Measurements from ENCODE around the gene TNPO3.

The TNPO3 gene

DNA sequence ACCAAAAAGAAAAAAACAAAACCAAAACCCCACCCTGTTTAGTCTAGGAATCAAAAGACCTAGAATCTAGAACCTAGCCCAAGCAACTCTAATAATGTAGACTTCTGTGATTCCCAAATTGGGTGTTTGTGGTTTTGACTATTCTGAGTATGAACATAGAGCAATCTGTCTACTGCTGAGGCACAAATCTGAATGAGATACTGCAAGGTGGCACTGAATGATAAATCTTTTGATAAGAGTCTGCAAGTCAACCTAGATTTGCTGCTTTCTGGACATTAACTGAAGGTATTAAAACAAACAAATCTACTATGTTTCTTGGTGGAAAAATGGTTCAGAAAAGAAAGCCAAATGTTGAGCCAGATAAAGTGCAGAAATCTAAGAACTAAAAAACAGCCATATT is 66.5 kb downstream of the TNPO3 start:
- no peak for ATAC-seq (replicated peaks)
- Mint-ChIP-seq H3K9me3 (no peaks in the 10 kb centered on the region), H3K36me3 (peaks cover 29 to 31% of the 10 kb centered on the region in 2 donors), H3K4me3 (no peak overlapping the region), H3K4me1 (no peaks in the 10 kb centered on the region), H3K27me3 (no peaks in the 10 kb centered on the region), H3K27ac (no peak overlapping the region)
- no peak for DNase-seq

- no peaks in the 10 kb centered on the region for H3K9me3 Mint-ChIP-seq
- H3K36me3 Mint-ChIP-seq = peaks cover 40 to 42% of the 10 kb centered on the region in 2 donors
- H3K27me3 Mint-ChIP-seq = no peaks in the 10 kb centered on the region
- H3K27ac Mint-ChIP-seq = no peak overlapping the region
- H3K4me3 Mint-ChIP-seq = no peak overlapping the region
- no peaks in the 10 kb centered on the region for H3K4me1 Mint-ChIP-seq
- ATAC-seq (replicated peaks) (no peak), DNase-seq (no peak)
These were observed 68.3 kb downstream of the TNPO3 start for GRCh38 chr7:128986609-128987008.

- Mint-ChIP-seq H3K36me3 (peaks cover 45 to 46% of the 10 kb centered on the region in 2 donors), H3K4me1 (no peaks in the 10 kb centered on the region), H3K9me3 (no peaks in the 10 kb centered on the region), H3K4me3 (no peak overlapping the region), H3K27ac (no peak overlapping the region), H3K27me3 (no peaks in the 10 kb centered on the region)
- no peak for DNase-seq
- ATAC-seq (replicated peaks) = no peak
These were observed 69.3 kb downstream of the TNPO3 start for GRCh38 chr7:128985660-128986059.

DNA sequence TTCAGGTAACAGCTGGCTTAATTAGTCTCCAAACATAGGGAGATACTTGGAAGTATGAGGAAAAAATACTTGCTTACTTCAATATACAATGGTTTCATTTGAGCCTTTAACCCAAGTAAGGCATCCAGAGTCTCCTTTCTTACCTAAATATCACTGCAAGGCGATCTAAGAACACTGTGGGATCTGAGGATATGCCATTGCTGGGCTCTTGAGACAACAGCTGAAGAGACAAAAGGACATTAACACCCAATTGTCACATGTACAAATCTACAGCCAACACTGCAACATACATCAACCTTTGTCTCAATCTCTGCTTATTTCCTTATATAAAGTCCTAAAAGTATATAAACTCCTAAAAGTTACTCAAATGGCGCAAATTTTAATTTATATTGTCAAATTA is 72.8 kb downstream of the TNPO3 start:
- H3K4me1 Mint-ChIP-seq = no peaks in the 10 kb centered on the region
- H3K27ac Mint-ChIP-seq = no peak overlapping the region
- no peaks in the 10 kb centered on the region for H3K27me3 Mint-ChIP-seq

GRCh38 chr7:128974241-128974934 is 80.5 kb downstream of the TNPO3 start:
- no peak overlapping the region for H3K27ac Mint-ChIP-seq
- no peak for ATAC-seq (replicated peaks)

More for the DNA sequence above, 72.8 kb downstream of the TNPO3 start:
- Mint-ChIP-seq H3K4me3 (no peak overlapping the region), H3K9me3 (no peaks in the 10 kb centered on the region), H3K36me3 (peaks cover 53 to 54% of the 10 kb centered on the region in 2 donors)
- no peak for ATAC-seq (replicated peaks)
- no peak for DNase-seq

DNA sequence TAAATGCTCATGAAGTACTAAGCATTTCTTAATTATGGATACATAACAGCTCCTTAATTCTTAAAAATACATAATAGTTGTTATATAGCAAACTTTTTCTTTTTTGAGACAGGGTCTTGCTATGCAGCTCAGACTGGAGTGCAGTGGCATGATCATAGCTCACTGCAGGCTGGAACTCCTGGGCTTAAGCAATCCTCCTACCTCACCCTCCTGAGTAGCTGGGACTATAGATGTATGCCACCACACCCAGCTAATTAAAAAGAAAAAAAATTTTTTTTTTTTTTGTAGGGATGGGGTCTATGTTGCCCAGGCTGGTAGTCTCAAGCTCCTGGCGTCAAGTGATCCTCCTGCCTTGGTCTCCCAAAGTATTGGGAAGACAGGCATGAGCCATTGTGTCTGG is 86.3 kb downstream of the TNPO3 start:
- Mint-ChIP-seq H3K9me3 (peaks cover 5 to 6% of the 10 kb centered on the region in 2 donors), H3K4me1 (peaks cover 8 to 26% of the 10 kb centered on the region in 2 donors), H3K27ac (no peak overlapping the region), H3K36me3 (peaks cover 38 to 57% of the 10 kb centered on the region in 2 donors), H3K4me3 (no peak overlapping the region), H3K27me3 (no peaks in the 10 kb centered on the region)
- DNase-seq (no peak), ATAC-seq (replicated peaks) (no peak)

More at GRCh38 chr7:128974241-128974934, 80.5 kb downstream of the TNPO3 start:
- Mint-ChIP-seq H3K9me3 (no peaks in the 10 kb centered on the region), H3K27me3 (no peaks in the 10 kb centered on the region), H3K4me3 (no peak overlapping the region), H3K4me1 (peaks cover 2 to 5% of the 10 kb centered on the region in 2 donors), H3K36me3 (peaks cover 48 to 65% of the 10 kb centered on the region in 2 donors)
- DNase-seq = no peak

- ATAC-seq (replicated peaks) = peak; percentile 96 to 97
- Mint-ChIP-seq H3K4me1 (peaks cover 20 to 52% of the 10 kb centered on the region in 2 donors), H3K36me3 (peaks cover 50 to 65% of the 10 kb centered on the region in 2 donors), H3K27me3 (no peaks in the 10 kb centered on the region), H3K4me3 (peak overlapping the region; percentile 60 to 63), H3K9me3 (peaks cover 6 to 7% of the 10 kb centered on the region in 2 donors), H3K27ac (peak overlapping the region; percentile 96)
- DNase-seq = peak; percentile 72
These were observed 91.6 kb downstream of the TNPO3 start for GRCh38 chr7:128963327-128963757.

GRCh38 chr7:128962899-128963298 is 92.0 kb downstream of the TNPO3 start:
- Mint-ChIP-seq H3K4me3 (peak overlapping the region; percentile 60 to 63), H3K27me3 (no peaks in the 10 kb centered on the region), H3K4me1 (peaks cover 20 to 53% of the 10 kb centered on the region in 2 donors), H3K9me3 (peaks cover 6 to 7% of the 10 kb centered on the region in 2 donors), H3K27ac (peak overlapping the region; percentile 96), H3K36me3 (peaks cover 52 to 68% of the 10 kb centered on the region in 2 donors)
- peak in 1 of 2 donors; percentile 55 for ATAC-seq (replicated peaks)
- DNase-seq = no peak

GRCh38 chr7:128961030-128961659 is 93.8 kb downstream of the TNPO3 start:
- Mint-ChIP-seq H3K36me3 (peaks cover 60 to 71% of the 10 kb centered on the region in 2 donors), H3K27ac (peak overlapping the region; percentile 96), H3K4me3 (no peak overlapping the region), H3K4me1 (peaks cover 21 to 64% of the 10 kb centered on the region in 2 donors), H3K27me3 (no peaks in the 10 kb centered on the region), H3K9me3 (peaks cover 6 to 7% of the 10 kb centered on the region in 2 donors)
- no peak for DNase-seq
- no peak for ATAC-seq (replicated peaks)

GRCh38 chr7:128959296-128959695 is 95.6 kb downstream of the TNPO3 start:
- Mint-ChIP-seq H3K4me1 (peaks cover 27 to 64% of the 10 kb centered on the region in 2 donors), H3K27ac (peak overlapping the region; percentile 65), H3K36me3 (peaks cover 53 to 68% of the 10 kb centered on the region in 2 donors), H3K4me3 (no peak overlapping the region), H3K27me3 (no peaks in the 10 kb centered on the region), H3K9me3 (peaks cover 0 to 2% of the 10 kb centered on the region in 2 donors)
- ATAC-seq (replicated peaks) (no peak), DNase-seq (no peak)

DNA sequence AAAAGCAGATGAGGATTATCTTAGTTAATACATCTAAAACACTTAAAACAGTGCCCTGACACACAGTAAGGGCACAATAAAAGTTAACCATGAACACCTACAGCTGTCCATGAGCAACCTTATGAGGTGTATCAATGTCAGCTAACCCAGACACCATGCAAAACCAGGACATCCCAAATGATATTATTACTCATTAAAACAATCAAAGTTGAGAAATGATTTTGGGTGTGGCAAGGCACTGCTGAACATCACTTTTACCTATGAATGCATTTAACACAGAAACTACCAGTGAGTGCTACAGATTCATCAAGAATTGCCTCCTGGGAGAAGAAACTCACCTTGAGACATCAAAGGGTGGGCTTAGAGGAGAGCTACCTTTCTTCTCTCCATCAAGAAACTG is 98.9 kb downstream of the TNPO3 start:
- ATAC-seq (replicated peaks) (no peak), DNase-seq (no peak)
- Mint-ChIP-seq H3K36me3 (peaks cover 58 to 71% of the 10 kb centered on the region in 2 donors), H3K27me3 (no peaks in the 10 kb centered on the region), H3K27ac (peak overlapping the region; percentile 95), H3K4me3 (no peak overlapping the region), H3K9me3 (no peaks in the 10 kb centered on the region), H3K4me1 (peaks cover 26 to 61% of the 10 kb centered on the region in 2 donors)

DNA sequence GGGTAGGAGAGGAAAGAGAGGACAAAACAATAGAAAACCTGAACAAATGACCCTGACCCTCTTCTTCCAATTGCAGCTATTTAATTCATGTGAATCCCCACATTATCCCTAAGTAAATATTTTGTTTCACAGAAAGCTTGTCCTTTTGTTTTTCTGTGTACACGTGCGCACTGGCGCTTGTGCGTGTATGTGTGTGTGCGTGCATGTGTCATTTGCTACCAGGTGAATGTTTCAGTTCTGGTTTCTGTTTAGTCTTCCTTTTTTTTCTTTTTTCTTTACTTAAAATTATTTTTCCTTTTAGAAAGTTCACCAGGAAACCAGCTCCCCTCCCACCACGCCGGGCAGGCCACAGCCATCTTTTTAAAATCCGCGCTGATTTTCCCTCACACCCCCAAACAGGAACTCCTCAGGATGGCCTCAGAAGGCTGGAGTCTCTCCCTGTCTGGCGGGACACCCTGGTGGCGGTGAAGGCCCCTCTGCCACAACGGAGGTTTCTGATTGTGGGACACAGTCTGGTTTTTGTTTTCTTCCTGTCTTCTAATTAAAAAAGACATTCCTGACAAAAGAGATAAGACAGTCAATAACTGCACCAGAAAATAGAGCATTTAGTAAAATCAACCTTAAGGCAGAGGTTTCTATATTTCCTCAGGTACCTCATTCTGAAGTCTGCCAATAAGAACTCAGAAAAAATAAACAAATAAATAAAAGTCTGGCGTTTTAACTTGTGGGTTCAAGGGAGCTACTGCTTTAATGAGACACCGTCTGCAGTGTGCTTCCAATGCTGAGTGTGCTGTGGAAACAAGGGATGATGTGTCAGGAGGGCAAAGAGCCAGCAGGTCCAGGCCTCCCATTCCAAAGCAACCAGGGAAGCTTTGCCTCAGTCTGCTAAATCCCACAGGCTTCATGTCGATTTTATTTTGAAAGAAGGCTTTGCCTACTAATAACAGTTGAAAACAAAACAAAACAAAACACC is 99.8 kb downstream of the TNPO3 start:
- peaks cover 66 to 76% of the 10 kb centered on the region in 2 donors for H3K36me3 Mint-ChIP-seq
- H3K9me3 Mint-ChIP-seq = no peaks in the 10 kb centered on the region
- no peaks in the 10 kb centered on the region for H3K27me3 Mint-ChIP-seq
- DNase-seq = no peak
- ATAC-seq (replicated peaks) = peak; percentile 81 to 87
- H3K4me3 Mint-ChIP-seq = peak overlapping the region; percentile 57 to 64
- H3K27ac Mint-ChIP-seq = peak overlapping the region; percentile 95
- H3K4me1 Mint-ChIP-seq = peaks cover 28 to 68% of the 10 kb centered on the region in 2 donors

- DNase-seq (no peak), ATAC-seq (replicated peaks) (peak; percentile 33 to 42)
- Mint-ChIP-seq H3K4me3 (peak overlapping the region in 1 of 2 donors; percentile 52), H3K27ac (peak overlapping the region; percentile 95), H3K27me3 (no peaks in the 10 kb centered on the region), H3K36me3 (peaks cover 62 to 75% of the 10 kb centered on the region in 2 donors), H3K9me3 (no peaks in the 10 kb centered on the region), H3K4me1 (peaks cover 31 to 67% of the 10 kb centered on the region in 2 donors)
These were observed 100.8 kb downstream of the TNPO3 start for GRCh38 chr7:128954150-128954549.

DNA sequence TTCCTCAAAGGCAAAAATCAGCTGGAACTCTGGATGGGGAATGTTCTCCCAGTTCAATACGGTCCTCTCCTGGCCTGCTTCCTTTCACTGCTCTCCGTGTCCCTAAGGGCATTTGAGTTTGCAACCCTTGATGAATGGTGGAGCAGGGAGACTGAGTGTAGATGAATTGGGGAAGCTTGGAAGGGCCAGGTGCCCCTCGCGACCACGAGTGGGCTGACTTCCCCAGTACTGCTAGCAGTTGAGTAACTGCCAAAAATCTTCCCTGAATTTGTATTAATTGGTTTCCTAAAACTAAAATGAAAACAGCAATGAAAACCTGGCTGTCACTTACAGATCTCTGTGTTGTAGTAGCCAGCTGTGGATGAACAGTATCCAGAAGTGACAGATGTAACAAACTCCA is 103.6 kb downstream of the TNPO3 start:
- H3K27me3 Mint-ChIP-seq = no peaks in the 10 kb centered on the region
- DNase-seq = no peak
- H3K27ac Mint-ChIP-seq = peak overlapping the region; percentile 89
- ATAC-seq (replicated peaks) = no peak
- no peak overlapping the region for H3K4me3 Mint-ChIP-seq
- H3K9me3 Mint-ChIP-seq = no peaks in the 10 kb centered on the region
- H3K36me3 Mint-ChIP-seq = peaks cover 60 to 77% of the 10 kb centered on the region in 2 donors
- peaks cover 49 to 81% of the 10 kb centered on the region in 2 donors for H3K4me1 Mint-ChIP-seq
